Measurements from ENCODE around the gene PVR. TPM values are rescaled to one million over a fixed set of nuclear protein-coding genes. Genes with fewer than 3 reads are reported as not detected.
"Not testable (repeated sequence)": the region's sequence is repeated elsewhere in the genome, so short reads cannot be mapped to it uniquely, and the experiment has no call there.

PVR gene
- total RNA-seq, 1 experiment from 2014 or later: 34.2 TPM

DNA sequence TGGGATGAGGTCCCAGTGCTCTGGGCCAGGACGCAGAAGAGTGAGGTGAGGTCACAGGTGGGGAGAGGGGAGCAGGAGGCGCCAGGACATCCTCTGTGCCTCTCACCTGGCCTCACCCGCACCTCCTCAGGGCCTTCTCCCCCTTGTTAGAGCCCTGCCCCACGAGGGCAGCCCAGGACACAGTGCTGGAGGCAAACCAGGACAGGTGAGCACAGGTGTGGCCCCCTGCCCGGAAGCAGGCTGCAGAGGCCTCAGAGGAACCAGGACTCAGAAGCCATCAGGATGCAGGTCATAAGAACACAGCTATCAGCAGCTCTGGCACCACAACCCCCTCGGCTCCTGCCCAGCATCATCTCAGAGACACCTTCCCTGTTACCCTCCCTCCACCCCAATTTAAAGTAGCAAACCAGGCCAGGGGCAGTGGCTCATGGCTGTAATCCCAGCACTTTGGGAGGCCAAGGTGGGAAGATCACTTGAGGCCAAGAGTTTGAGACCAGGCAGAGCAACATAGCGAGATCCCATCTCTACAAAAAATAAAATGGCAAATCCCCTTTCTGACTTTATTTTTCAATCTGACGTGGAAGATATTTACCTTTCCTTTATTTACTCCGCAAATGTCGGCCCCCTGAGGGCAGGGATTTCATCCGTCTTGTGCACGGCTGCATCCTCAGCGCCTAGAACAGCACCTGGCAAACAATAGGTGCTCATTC lies 54.9 kb downstream of the PVR start, which contains the start of gene CEACAM16:
TSS of gene CEACAM16 (plus strand) at position 660 of the 710 bp plus-strand sequence. CDS start 2,306 bp downstream, outside the sequence.
- DNase-seq (ENCODE audit: low read depth): no peak

DNA sequence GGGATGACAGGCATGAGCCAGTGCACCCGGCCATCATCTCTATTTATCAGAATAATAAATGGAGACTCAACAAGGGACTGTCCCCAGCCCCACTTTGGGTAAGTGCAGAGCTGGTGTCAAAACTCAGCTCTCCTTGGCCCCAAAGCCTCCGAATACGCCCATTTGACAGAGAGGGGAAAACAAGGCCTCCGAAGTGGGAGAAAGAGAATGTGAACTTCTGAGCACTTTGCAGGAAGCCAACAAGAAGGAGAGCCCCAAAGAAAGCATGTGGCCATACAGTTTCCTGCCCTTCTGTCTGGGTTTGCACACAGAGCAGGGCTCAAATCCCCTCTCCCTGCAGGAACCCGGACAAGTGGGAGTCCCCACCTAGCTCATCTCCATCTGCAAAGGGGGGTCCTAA lies 56.8 kb downstream of the PVR start:
- no peak for DNase-seq (ENCODE audit: low read depth)

DNA sequence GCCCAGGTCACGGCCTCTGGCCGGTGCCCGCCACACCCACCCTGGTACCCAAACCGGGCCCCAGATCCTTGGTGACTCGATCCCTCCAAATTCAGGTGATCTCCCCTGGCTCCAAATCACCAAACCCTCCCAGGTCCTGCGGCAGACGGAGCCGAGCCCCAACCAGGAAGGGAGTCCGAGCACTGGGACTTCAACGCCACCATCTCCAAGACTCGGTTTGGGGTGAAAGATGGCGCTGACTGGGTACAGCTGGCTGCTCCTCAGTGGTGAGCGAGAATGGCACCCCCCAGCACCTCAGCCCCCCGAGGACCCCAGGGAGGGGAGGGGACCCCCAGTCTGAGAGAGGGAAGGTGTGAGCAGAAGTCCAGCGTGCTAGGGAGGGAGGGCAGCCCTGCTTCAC lies 57.5 kb downstream of the PVR start:
- no peak for DNase-seq (ENCODE audit: low read depth)

DNA sequence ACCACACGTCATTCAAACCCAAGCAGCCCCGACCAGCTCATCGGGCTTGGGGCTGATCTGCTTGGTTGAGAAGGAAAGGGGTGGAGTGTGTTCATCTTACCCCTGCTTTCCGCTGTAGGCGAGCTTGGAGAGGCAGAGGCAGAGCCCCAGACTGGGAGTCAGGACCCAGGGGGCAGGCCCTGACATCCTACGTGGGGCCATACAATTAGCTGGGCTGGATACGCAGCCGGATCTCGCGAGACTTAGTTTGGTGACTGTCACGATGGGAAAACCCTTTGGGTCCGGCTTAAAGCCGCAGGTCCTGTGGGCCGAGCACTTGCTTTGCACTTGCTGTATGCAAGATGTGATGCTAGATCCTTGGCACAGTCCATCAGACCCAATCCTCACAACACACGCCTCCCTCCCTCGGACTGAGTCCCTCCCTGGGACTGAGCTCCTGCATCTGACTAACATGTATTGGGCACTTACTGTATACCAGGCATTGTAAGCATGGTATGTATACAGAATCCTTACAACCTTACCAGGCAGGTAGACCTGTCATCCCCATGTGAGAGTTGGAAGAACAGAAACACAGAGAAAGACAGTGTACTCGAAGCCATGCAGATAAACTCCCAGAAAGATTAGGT lies 59.0 kb downstream of the PVR start:
- peak; percentile 94 for DNase-seq (ENCODE audit: low read depth)

DNA sequence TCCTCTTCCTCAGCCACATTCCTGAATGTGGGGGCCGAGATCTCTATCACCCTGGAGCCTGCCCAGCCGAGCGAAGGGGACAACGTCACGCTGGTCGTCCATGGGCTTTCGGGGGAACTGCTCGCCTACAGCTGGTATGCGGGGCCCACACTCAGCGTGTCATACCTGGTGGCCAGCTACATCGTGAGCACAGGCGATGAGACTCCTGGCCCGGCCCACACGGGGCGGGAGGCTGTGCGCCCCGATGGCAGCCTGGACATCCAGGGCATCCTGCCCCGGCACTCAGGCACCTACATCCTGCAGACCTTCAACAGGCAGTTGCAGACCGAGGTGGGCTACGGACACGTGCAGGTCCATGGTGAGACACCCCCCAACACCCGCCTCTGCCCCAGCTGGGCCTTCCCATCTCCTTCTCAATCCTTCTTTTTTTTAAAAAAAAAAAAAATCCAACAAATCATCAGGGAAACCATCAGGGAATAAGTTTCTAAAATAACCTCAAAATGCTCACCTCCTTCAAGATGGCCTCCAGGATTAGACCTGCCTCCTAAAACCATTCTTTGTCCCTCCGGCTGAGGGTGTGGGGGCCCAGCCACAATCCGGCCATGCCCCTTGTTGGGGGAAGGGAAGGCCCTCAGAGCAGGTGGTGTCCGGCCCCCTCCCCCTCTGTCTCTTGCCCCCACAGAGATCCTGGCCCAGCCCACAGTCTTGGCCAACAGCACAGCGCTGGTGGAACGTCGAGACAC lies 59.8 kb downstream of the PVR start:
- DNase-seq (ENCODE audit: low read depth): no peak

DNA sequence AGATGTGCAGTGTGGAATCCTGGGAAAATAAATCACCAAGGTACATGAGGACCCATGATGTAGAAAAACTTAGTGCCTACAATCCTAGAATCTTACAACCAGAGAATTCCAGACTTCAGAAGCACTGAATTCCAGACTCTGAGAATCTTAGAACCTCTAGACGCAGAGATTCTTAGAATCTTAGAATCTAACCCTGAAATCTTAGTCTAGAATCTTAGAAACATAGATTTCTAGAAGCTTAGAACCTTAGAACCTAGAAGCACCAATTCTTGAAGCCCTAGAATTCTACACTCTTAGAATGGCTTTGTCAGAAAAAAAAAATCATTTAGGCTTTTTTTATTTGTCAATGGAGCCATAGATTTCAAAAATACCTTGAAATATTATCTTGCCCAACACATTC lies 61.3 kb downstream of the PVR start:
- no peak for DNase-seq (ENCODE audit: low read depth)

DNA sequence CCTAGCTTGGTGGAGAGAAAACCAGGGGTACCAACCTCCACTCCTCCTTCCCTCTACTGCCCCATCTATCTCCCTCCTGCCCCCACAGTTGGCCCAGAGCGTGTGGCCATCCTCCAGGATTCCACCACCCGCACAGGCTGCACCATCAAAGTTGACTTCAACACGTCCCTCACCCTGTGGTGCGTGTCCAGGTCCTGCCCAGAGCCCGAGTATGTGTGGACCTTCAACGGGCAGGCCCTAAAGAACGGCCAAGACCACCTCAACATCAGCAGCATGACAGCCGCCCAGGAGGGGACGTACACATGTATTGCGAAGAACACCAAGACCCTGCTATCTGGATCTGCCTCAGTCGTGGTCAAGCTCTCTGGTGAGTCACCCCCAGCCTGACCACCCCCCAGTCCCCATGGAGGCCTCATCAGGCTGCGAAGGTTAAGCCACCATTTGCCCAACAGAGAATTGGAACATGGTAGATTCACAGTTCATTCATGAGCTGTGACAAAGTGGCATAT lies 61.8 kb downstream of the PVR start:
- DNase-seq (ENCODE audit: low read depth): no peak

DNA sequence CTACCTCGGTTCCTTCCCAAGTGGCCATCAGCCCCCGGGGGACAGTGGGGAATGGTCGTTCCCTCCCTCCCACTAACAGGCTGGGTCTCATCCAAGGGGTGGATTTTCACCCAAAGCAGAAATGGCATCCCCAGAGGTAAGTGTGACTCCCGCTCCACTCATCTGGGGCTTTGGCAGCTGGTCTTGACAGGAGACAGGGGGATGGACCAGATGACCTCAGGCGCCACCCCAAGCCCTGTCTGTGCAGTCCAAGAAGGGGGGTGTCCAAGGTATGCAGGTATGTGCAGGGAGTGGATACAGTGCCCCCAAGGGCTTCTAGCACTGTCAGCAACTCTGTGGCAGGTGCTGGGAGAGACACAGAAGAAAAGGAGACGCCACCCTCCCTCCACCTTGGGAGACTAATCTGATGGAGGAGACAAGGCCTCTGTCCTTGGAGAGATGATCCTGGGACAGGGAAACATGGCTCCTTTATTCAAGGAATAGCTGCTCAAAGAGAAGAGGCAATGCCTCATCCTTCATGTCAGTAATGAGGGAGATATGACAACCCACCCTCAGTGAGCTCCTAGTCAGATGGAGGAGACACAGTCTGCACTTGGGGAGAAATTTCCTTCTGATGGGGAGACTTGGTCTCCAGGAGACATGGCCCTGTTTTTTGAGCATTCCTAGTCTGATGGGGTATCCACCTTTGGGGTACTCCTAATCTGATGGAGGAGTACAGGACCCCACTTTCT lies 63.0 kb downstream of the PVR start:
- DNase-seq (ENCODE audit: low read depth): no peak

DNA sequence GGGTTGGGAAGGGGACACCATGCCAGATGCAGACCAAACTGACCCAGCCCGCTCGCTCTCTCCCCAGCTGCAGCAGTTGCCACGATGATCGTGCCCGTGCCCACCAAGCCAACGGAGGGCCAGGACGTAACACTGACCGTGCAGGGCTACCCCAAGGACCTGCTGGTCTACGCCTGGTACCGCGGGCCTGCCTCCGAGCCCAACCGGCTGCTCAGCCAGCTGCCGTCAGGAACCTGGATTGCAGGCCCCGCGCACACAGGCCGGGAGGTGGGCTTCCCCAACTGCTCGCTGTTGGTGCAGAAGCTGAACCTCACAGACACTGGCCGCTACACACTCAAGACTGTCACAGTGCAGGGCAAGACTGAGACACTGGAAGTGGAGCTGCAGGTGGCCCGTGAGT lies 64.1 kb downstream of the PVR start:
- no peak for DNase-seq (ENCODE audit: low read depth)

DNA sequence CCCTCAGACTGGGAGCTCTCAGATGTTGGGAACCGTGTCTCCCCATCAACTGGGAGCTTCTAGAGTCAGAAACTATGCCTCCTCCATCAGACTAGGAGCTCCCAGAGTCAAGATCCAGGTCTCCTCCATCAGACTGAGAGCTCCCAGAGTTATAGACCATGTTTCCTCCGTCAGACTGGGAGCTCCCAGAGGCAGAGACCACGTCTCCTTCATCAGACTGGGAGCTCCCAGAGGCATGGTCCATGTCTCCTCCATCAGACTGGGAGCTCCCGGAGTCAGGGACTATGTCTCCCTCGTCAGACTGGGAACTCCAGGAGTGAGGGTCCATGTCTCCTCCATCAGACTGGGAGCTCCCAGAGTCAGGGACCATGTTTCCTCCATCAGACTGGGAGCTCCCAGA lies 65.2 kb downstream of the PVR start:
- no peak for DNase-seq (ENCODE audit: low read depth)

DNA sequence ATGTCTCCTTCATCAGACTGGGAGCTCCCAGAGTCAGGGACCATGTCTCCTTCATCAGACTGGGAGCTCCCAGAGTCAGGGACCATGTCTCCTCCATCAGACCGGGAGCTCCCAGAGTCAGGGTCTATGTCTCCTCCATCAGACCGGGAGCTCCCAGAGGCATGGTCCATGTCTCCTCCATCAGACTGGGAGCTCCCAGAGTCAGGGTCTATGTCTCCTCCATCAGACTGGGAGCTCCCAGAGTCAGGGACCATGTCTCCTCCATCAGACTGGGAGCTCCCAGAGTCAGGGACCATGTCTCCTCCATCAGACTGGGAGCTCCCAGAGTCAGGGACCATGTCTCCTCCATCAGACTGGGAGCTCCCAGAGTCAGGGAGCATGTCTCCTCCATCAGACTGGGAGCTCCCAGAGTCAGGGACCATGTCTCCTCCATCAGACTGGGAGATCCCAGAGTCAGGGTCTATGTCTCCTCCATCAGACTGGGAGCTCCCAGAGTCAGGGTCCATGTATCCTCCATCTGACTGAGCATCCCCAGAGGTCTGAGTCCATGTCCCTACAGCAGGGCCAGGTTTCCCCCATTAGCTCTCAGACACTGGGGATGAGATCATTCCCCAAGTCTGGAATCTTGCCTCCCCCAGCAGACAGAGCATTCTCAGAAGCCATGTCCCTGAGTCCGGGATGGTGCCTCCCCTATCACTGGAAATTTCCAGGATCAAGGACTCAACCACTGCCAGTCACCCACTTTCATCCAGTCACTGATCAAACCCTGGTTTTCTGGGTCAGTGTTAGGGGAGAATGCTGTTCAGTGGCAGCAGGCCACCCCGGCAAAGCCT lies 65.9 kb downstream of the PVR start:
- DNase-seq (ENCODE audit: low read depth): not testable (repeated sequence)

DNA sequence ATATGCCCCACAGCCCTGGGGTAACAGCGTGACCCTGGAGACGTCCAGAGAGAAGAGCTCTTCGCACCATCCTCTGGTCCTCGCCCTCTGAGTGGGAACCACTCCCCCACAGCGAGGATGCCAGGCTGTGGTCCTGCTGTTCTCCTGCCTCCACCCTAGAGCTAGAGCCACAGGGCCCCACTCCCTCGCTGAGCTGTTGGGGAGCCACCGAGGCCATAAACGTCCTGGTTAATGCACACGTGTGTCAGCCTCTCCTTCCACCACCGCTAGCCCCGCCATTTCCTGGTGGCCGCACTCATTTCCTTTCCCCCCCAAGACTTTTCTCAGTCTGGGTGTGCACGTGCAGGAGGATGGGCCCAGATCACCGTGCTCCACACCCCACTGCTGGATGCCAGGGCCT lies 66.8 kb downstream of the PVR start:
- no peak for DNase-seq (ENCODE audit: low read depth)

DNA sequence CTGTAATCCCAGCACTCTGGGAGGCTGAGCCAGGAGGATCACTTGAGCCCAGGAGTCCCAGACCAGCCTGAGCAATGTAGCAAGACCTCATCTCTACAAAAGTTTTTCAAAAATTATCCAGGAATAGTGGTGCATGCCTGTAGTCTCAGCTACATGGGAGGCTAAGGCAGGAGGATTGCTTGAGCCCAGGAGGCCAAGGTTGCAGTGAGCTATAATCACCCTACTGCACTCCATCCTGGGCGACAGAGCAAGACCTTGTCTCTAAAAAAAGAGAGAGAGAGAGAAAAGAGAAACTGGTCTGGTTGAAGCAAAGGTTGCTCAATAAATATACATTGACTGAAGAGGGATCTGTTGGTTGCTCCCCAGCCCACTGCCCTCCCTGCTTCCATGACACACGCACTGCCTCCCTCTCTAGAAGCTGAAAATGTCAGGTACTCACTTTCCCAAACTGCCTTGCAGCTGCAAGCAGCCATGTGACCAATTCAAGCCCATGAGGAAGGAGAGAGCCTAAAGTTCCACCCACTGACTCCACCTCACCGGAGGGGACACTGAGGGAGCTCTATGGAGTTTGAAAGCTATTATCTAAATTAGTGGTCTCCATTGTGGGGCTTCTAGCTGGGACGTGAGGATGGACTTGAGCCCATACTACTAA lies 69.3 kb downstream of the PVR start:
- DNase-seq (ENCODE audit: low read depth): no peak

Other genes with a start within 250 kb of the PVR start
- gene ZNF285, start 242.3 kb upstream of the PVR start, total RNA-seq (2014; rRNA removed; shearing (Covaris generic)): 3.1 and 3.8 TPM in 2 replicates
- 3.8 and 6.1 TPM in 2 replicates for gene ZNF229, start 195.4 kb upstream of the PVR start, total RNA-seq (2014; rRNA removed; shearing (Covaris generic))
- 10.7 and 11.7 TPM in 2 replicates for gene ZNF180, start 143.4 kb upstream of the PVR start, total RNA-seq (2014; rRNA removed; shearing (Covaris generic))
- not detected in 2 replicates for gene CEACAM20, start 114.2 kb upstream of the PVR start, total RNA-seq (2014; rRNA removed; shearing (Covaris generic))
- gene IGSF23, start 30.3 kb upstream of the PVR start, total RNA-seq (2014; rRNA removed; shearing (Covaris generic)): not detected in 2 replicates
- gene CEACAM19, start 27.6 kb downstream of the PVR start, total RNA-seq (2014; rRNA removed; shearing (Covaris generic)): 0.12 and 0.20 TPM in 2 replicates
- gene CEACAM16, start 55.2 kb downstream of the PVR start, total RNA-seq (2014; rRNA removed; shearing (Covaris generic)): 0.20 TPM in 1 of 2 replicates, not detected in the other
- gene BCL3, start 104.8 kb downstream of the PVR start, total RNA-seq (2014; rRNA removed; shearing (Covaris generic)): 21.8 and 22.6 TPM in 2 replicates
- gene CBLC, start 134.0 kb downstream of the PVR start, total RNA-seq (2014; rRNA removed; shearing (Covaris generic)): not detected in 2 replicates
- gene BCAM, start 165.2 kb downstream of the PVR start, total RNA-seq (2014; rRNA removed; shearing (Covaris generic)): 4.6 and 5.7 TPM in 2 replicates
- 49.3 and 51.0 TPM in 2 replicates for gene NECTIN2, start 202.4 kb downstream of the PVR start, total RNA-seq (2014; rRNA removed; shearing (Covaris generic))
- gene TOMM40, start 247.3 kb downstream of the PVR start, total RNA-seq (2014; rRNA removed; shearing (Covaris generic)): 75.2 and 141 TPM in 2 replicates

Measured in RPMI7951 (cell line).